T-helper 1 cell treated with Interleukin-12 subunit alpha and Interleukin-12 subunit beta and Interleukin-4 antibody, amounts not matched to agents 30 ng/mL and 1 ng/mL, for 36 hours (primary cell): ENCODE measurements around the gene GZF1. TPM values are rescaled to one million over a fixed set of nuclear protein-coding genes. Genes with fewer than 3 reads are reported as not detected.

Experiments
- intact Hi-C: fragments of 100-400 bp; cut with micrococcal nuclease; formaldehyde crosslinking; loops from one replicate; pipeline ENCODE4 v1.15.1; 2024
- total RNA-seq: library from RNA; stranded (reverse); gene quantifications from 2 replicates; pipeline ENCODE4 v1.2.3, GENCODE V29; 2022

GZF1 gene
- total RNA-seq = 14.0 and 17.9 TPM in 2 replicates

DNA sequence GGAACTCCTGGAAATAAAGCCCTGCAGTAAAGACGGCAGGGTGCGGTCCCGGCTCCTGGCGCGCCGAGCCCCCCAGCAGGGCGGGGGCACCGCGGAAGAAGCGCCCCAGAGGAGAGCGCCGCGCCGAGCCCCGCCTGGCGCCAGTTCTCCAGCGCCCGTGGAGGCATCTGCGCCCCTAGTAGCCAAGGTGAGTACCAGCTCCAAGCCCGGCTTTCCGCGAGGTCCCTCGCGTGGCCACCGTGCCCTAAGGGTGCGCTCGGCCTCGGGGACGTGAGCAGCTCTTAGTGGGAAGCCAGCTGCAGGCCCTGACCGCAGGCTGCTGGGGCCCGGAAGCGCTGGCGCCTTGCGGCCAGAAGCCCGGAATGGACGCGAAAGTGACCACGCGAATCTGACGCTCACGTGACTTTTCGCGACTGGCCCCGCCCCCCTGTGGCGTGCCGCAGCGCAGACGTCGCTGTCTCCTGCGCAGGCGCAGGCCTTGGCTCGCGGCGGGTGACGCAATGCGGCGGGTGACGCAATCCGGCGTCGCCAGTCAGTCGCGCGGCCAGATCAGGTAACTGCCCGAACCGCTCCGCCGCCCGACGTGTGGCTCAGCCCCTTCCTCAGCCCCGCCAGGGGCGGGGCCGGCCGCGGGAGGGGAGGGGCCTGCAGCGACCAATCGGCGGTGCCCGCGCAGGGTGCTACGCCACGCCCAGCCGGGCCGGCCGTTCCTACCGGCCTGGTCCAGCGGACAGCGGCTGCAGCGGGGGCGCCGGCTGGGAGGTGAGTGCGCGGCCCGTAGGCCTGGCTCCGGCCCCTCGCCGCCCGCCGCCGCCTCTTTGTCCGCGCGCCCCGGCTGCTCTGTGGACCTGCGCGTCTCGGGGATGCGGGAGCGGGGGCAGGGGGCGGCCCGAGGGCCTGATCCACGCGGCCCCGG lies at the start of gene GZF1:
GZF1 (plus strand) TSS at position 707 of the 916 bp plus-strand sequence. CDS start 2,202 bp downstream, outside the sequence.
- intact Hi-C loops = loop anchor here (1.0 to 5.0 kb wide), 5 partner anchors 11 to 666 kb away; partner anchors contain the start of genes NAPB and NXT1

DNA sequence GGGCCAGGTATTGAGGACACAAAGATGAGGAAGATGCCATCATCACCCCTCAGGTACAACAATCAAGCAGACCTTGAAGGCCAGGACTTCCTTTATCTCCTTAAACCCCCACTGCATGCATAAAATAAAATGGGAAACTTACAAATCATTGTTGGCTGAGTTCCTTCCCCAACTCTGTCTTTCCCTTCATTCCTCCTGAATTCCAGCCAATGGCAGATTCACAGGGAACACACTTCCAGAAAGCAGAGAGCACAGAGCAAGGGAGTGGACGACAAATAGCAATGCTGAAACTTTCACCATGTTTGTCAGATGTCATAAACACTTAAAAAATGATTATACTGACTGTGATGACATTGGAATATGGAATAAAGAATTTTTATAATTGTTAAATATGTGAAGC lies 48.7 kb upstream of the GZF1 start:
- intact Hi-C loops = no loop called here

DNA sequence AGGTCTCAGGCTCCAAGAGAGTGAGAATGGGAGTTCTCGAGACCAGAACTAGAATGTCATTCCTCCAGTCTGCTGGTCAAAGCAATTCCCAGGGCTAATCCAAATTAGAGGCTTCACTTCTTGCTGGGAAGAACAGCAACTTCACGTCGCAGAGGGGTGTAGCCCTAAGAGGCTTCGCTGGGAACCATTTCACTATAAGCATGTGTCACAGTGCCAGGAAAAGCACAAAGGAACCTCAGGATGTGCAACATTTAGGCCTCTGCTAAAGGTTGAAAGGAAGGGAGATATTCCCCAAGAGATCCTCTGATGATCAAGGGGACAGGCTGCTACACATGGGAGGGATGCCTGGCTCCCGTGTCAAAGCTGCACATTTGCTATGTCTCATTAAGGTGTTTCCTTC lies 47.3 kb upstream of the GZF1 start:
- intact Hi-C loops = no loop called here

DNA sequence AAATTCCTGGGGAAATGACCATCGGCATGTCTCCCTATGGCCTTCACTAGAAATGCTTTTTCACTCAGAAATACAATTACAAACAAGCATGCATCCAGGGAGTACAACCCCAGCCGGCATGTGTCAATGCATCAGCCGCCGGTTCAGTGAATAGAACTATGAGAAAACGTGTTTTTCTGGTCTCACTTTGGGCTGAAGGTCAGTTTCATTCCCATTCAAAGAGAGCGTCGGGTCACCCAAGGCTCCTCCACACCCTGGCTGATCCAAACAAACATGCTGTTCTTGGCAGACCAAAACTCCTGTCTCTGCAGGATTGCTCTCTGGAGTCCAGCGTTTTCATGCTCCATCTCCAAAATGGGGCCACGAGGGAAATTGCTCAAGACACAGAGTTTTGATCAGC lies 46.9 kb upstream of the GZF1 start:
- intact Hi-C loops = no loop called here

DNA sequence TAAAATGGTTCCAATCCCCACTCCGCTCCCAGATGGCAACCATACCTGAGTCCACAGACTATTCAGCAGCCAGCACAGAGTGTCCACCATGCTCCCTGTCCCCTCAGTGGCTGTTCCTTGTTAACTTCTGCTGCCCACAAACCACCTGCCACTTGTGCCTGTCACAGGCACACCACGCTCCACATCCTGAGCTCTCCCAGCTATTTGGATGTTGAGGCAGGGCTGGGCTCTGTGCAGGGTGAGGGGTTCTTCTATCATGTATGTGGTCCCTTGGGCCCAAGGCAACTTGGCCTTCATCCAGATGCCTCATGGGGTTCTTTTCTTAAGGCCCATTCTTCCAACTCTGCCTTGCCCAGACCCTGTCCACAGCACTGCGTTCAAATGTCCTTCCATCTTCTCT lies 45.4 kb upstream of the GZF1 start:
- intact Hi-C loops = no loop called here

DNA sequence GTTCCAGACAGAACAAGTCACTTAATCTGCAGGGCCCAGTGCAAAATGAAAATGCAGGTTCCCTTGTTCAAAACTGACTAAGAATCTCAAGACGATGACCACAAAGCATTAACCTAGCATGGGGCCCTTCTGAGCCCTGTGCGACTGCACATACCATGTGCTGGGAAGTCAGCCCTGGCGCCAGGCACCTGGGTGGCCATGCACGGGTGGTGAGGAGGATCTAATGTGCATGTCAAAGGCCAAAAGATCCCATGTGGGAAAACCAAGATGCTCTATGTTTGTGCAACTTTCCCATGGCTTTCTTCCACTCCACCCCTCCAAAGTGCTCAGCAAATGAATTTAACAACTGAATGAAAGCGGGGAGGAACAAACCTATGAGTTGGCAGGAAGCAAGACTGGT lies 44.9 kb upstream of the GZF1 start:
- intact Hi-C loops = no loop called here

DNA sequence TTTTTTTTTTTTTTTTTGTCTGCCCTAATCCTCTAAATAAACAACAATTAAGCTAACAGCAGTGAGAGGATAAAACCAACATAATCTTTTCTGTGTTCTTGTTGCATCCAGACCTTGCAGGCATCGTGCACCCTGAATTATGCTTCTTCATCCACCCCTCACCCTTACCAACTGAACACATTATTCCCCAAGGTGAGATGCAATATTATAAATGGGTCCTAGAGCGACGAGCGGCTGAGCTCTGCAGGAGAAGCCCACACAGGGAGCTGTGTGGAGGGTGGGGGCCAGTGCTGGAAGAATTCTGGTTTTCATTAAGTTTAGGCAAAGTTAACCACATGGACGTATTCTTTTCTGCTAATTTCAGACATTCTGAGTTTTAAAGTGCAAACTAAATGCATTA lies 43.6 kb upstream of the GZF1 start:
- intact Hi-C loops = no loop called here

DNA sequence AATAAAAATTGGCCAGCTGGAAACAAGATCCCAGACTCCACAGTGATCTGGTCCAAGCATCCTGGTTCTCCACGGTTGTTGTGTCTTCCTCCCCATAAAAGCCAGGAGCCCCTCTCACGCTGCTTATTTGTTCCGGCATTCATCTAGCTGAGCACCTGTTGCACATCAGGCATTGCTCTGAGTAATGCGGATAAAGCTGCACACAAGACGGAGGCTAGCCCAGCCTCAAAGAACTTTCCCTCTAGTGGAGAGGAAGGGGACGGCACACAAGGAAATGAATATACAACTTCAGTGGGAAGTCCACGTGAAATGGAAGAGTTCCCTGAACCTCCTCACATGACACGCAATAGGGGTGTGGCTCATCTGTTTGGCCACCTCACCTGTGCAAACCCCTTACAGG lies 41.7 kb upstream of the GZF1 start:
- intact Hi-C loops = no loop called here

DNA sequence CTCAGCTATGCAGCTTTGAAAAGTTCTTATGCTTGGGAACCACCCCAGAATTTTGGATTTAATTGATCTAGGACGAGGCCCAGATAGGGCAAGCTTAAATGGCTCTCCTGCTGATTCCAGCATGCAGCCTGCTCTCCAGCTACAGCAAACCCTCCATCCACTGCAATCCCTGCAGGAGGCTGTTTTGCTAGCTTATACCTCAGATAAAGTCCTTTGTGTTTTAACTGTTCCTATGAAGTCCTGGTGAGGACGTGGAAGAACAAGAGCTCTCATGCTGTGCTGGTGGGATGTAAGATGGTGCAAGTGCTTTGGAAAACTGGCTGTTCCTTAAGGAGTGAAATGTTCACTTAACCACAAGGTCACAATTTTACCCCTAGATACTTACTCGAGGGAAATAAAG lies 36.9 kb upstream of the GZF1 start:
- intact Hi-C loops = no loop called here

DNA sequence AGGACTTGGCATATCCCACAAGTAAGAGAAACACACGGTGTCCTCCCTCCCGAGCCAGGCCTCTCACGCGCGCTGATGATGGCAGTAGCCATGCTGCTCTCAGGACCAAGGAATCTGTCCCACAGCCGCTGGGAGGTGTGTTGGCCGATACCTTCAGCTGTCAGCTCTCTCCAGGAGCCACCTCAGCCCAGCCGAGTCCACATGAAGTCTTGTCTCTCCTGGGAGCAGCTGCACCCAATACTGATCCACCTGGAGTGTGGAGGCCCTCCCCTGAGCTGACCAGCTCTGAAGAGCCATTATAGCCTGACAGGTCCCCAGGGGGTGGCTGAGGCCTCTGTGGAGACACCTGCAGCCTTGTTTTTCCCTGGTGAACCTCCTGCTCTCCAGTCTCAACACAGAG lies 35.2 kb upstream of the GZF1 start:
- intact Hi-C loops = no loop called here

DNA sequence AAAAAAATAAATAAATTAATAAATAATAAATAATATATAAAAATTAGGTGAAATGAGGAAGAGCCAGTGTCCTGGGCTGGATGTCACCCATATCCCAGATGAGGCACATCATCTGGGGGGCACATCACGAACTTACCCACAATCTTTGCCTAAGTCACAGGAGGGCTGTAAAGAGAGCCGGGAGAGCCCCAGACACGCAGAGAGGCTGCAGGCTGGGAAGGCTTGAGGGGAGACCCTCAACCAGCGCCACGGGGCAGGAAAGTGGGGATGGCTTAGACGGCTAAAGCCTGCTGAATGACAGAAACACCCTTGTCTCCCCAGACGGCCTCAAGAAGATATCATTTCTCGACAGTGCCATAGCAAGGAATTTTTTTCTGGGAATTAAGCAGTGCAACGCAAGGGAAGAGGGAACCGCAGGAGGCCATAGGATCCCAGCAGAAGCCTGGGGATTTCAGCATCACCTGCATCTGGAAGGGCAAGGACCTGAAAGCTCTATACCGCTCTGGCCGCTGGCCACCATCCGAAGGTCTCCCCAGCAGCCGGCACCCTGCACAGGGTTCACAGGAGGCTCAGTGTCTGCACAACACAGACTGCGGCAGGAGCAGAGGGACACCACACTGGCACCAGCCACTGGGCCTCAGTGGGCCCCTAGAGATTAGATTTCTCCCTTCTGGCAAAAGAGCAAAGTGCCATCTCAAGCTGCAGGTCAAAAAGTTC lies 34.2 kb upstream of the GZF1 start:
- intact Hi-C loops = no loop called here

DNA sequence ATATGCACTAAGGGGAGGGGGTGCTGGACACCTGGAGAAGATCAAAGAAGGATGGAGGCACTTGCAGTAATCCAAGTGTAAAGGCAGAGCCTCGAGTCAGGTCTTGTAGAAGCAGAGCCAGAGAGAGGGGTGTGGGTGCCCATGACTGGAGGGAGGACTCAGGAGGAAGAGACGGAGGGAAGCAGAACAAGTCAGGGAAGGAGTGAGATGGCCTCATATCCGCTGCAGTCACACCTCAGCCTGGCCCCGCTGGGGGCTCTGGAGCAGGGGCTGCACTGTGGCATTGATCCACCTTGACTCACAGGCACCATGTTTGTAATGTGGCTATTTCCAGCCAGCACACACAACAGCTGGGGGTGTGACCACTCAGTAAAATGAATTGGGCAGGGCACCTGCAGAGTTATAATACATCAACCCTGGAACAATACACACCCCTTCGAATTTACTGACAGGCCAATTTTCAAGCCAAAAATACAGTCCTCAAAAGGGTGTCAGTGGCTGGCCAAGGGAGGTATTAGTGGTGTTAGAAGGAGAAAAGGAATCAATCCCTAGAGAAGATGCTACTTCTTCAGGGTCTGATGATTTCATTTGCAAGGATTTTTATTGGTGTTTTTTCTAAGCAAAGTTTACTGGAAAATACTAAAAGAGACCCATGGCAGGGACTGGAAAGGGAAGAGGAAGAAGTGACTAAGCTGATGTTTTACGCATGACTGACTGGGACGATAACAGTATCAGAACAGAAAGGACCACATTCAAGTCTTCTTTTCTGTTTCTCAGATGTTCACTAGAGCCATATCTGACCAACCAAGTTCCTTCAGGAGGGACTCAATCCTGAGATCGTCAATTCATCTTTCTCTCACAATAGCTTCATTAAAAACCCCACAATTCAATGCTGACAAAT lies 30.3 kb upstream of the GZF1 start:
- intact Hi-C loops = no loop called here

DNA sequence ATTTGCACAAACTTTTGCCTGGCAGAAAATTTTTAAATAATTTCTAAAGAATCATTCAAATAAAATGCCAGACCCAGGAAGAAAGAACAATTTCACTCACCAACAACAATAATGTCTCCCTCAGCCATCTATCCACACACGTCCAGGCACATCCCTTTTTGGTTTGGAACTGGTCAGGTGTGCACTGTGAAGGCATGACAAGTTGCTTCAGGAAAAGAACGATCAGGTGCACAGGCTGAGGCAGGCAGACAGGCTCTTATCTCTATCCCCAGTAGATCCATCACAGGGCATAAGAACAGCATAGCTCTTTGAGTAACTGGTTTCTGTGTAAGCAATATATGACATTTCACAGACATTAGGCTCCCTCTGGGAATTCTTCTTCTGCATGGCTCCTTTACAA lies 29.5 kb upstream of the GZF1 start:
- intact Hi-C loops = no loop called here

DNA sequence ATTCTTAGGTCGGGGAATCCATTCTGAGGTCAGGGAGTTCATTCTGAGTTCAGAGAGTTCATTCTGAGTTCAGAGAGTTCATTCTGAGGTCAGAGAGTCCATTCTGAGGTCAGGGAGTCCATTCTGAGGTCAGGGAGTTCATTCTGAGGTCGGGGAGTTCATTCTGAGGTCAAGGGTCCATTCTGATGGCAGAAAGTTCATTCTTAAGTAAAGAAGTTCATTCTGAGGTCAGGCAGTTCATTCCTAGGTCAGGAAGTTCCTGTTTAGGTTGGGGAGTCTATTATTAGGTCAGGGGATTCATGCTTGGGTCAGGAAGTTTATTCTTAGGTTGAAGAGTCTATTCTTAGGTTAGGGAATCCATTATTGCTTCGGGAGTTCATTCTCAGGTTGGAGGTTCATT lies 27.9 kb upstream of the GZF1 start:
- intact Hi-C loops = no loop called here

DNA sequence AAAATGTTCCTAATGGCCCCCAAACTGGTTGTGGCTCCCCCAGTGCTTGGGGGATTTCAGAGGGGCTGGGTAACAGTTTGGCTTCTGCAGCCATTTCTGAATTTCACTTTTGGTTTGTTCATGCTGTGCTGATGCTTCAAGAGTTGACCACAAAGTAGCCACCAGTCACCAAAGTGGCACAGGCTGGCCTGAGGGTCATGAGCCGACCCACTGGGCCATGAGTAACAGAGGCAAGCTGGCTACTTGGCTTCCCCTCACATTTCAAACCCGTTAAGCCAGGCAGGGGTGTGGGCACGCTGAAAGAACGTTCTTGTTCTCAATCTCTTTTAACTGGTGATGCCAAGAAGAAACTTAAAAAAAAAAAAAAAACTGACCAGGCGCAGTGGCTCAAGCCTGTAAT lies 26.5 kb upstream of the GZF1 start:
- intact Hi-C loops = no loop called here

DNA sequence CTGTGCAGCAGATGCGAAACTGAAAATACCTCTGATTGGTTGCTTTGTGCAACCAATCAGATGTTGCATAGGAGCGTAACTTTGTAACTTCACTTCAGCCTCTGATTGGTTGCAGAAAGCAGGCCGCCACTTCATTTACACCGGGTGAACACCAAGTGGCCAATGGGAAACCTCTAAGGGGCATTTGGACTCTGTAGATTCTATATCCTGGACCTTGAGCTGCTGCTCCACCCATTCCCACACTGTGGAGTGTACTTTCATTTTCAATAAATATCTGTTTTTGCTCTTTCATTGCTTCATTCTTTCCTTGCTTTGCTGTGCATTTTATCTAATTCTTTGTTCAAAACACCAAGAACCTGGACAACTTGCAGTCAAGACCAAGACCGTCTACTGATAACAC lies 25.5 kb upstream of the GZF1 start:
- intact Hi-C loops = no loop called here

DNA sequence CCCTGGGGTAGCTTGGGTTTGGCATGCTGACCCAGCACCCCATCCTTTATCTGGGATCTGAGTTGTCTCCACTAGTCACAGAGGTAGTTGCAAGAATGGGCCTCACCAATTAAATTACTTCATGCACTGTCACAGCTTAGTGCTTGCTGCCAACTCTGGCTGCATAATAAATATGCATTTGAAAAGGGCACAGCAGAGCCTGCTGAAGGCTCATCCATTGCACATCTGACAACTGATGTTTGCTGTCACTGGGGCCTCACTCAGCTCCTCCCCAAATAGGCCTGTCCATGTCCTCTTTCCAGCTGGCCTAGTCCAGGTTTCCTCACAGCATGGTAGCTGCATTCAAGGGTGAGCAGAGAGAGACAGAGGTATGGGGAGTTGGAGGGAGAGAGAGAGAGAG lies 24.7 kb upstream of the GZF1 start:
- intact Hi-C loops = no loop called here

DNA sequence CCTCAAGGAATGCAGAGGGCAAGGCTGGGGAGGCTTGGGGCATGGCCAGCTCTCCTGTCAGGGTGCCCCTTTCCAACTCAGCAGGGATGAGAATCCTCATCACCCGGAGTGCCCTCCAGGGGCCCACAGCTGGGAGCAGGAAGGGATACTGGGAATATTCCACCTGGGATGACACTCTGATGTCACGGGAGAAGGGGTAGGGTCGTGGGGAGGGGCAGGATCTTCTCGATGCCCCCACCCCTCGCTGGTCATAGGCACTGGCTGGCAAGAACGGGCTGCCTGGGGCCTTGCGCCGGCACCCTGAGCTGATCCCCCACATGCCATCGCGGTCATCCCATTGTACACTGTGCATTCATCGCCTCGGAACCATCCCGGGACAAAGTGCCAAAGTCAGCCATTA lies 22.0 kb upstream of the GZF1 start:
- intact Hi-C loops = loop anchor here (1.0 to 5.0 kb wide), 2 partner anchors 288 to 649 kb away; no protein-coding TSS in a partner anchor

DNA sequence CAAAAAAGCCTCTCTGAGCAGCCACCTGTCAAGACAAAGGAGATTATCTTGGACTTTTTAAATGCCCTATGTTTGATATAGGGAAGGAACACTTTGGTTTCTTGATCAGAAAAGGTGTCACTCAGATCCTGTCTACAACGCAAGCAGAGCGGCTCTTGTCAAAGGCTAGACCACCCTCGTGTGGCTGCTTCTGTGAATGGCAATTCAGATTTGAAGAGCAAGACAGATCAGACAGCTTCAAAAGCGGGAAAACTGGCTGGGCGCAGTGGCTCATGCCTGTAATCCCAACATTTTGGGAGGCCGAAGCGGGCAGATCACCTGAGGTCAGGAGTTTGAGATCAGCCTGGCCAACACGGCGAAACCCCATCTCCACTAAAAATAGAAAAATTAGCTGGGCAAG lies 21.5 kb upstream of the GZF1 start:
- intact Hi-C loops = loop anchor here (1.0 to 5.0 kb wide), 2 partner anchors 288 to 649 kb away; no protein-coding TSS in a partner anchor

DNA sequence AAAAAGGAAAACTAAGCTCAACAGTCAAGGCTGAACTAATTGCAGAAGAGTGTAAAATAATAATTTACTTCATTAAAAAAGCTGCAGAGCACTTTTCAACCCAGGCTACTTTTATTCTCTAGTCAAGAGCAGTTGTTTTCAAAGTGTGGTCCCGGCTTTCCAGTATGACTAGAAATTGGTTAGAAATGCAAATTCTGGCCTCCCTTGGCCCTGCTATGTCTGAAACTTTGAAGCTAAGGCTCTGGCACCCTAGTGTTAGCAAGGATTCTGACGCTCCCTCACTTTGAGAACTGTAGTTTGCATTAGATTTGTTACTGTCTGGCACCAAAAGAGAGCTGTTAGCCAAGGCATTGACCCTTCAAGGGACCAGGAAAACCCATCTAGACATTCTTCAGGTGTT lies 20.9 kb upstream of the GZF1 start:
- intact Hi-C loops = loop anchor here (5.0 kb wide), 1 partner anchor 289 kb away; no protein-coding TSS in a partner anchor

DNA sequence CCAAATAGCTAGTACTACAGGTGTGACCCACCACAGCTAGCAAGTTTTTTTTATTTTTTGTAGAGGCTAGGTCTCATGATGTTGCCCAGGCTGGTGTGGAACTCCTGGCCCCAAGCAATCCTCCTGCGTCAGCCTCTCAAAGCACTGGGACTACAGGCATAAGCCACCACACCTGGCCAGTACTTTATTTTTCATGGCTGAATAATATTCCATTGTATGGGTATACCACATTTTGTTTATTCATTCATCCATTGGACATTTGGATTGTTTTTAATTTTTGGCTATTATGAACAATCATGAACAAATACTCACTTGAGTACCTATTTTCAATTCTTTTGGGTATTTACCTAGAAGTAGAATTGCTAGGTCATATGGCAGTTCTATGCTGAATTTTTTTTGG lies 18.4 kb upstream of the GZF1 start:
- intact Hi-C loops = loop anchor here (5.0 kb wide), 1 partner anchor 291 kb away; no protein-coding TSS in a partner anchor
